Measurements from ENCODE around the gene IL15RA.

DNA sequence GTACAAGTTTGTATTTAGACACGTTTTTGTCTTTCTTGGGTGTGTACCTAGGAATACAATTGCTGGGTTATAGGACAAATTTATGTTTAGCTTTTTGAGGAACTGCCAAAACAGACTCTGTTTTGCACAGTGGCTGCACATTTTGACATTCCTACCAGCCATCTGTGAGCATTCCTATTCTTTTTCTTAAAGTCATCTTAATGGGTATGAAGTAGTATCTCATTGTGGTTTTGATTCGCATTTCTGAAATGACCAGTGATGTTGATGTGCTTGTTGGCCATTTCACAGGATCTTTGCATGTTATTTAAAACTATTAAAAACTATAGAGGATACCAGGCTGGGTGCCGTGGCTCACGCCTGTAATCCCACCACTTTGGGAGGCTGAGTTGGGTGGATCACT lies 32.6 kb upstream of the IL15RA start:
- TF ChIP-seq, protein P1, sequence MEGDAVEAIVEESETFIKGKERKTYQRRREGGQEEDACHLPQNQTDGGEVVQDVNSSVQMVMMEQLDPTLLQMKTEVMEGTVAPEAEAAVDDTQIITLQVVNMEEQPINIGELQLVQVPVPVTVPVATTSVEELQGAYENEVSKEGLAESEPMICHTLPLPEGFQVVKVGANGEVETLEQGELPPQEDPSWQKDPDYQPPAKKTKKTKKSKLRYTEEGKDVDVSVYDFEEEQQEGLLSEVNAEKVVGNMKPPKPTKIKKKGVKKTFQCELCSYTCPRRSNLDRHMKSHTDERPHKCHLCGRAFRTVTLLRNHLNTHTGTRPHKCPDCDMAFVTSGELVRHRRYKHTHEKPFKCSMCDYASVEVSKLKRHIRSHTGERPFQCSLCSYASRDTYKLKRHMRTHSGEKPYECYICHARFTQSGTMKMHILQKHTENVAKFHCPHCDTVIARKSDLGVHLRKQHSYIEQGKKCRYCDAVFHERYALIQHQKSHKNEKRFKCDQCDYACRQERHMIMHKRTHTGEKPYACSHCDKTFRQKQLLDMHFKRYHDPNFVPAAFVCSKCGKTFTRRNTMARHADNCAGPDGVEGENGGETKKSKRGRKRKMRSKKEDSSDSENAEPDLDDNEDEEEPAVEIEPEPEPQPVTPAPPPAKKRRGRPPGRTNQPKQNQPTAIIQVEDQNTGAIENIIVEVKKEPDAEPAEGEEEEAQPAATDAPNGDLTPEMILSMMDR (IDR thresholded peaks at IDR 0.05; ENCODE audit: insufficient read depth, low read length, poor library complexity, severe bottlenecking): no peak
- TF ChIP-seq EZH2phosphoT487 (conservative IDR thresholded peaks at IDR 0.05; ENCODE audit: low read length): no peak
